GM21360 (cell line): ENCODE data around the gene BRDT.
"Not testable (repeated sequence)": the region's sequence is repeated elsewhere in the genome, so short reads cannot be mapped to it uniquely, and the experiment has no call there.

Experiments
- ATAC-seq: cut with Tn5 transposase; IDR thresholded peaks from one replicate; pipeline ENCODE4 v1.9.1; 2021; ENCODE audit warnings: mild to moderate bottlenecking, moderate library complexity; ENCODE audit not compliant: unreplicated experiment

BRDT gene

GRCh38 chr1:91981996-91982609 is 32.9 kb downstream of the BRDT start:
- no peak for ATAC-seq

DNA sequence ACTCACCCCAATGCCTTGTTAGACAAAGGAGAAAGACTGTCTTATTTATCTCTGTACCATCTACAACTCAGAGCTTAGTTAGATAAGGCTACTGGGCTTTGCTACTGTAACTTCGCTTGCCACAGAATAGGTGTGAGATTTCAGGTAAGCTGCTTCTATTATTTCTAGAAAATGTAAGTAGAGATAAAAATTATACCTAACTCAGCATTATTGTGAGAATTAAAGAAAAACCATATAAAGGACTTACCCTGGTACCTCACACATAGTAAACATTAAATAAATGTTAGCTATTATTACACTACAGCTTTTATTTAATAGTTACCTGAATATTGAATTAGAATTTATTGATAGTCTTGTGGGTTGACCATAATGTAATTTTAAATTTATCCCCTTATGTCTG is 44.1 kb downstream of the BRDT start:
- ATAC-seq, result no peak

DNA sequence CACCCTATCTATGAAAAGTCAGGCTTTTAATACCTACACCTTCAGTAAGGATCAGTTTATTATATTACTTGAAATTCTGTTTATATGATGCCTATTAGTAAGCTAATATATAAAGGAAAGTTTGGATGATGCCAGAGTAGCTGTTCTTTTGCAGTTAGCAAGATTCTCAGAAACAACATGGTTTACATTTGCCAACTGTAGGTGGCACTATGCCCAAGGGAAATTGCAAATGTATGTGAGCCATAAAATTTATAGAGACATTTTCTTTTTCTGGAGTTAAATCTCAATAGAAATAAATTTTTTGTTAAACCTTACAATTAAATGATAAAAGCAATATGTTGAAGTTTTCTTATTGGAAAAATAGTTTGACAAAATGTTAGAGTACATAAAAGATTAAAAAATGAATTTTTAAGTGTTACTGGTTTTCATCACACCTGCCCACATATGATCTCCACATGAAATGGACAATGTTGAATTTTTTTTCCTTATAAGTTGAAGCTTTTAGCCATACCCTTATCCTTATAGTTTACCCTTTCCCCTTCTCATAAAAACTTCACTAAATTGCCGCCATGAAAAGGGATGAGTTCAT is 48.5 kb downstream of the BRDT start:
- no peak for ATAC-seq

DNA sequence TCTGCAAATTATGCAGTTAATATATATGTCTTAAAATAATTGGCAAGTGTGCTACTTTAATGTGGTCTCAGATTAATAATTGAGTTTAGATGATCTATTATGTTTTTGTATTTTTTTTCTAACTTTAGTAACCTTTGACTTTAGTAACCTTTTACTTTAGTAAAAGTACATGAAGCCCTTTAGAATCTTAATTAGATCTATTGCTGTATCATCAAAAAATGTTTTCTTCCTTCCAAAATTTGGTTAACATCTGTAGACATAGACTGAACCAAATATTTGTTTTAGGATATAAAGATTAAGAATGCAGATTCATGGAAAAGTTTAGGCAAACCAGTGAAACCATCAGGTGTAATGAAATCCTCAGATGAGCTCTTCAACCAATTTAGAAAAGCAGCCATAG is 54.9 kb downstream of the BRDT start:
- no peak for ATAC-seq

DNA sequence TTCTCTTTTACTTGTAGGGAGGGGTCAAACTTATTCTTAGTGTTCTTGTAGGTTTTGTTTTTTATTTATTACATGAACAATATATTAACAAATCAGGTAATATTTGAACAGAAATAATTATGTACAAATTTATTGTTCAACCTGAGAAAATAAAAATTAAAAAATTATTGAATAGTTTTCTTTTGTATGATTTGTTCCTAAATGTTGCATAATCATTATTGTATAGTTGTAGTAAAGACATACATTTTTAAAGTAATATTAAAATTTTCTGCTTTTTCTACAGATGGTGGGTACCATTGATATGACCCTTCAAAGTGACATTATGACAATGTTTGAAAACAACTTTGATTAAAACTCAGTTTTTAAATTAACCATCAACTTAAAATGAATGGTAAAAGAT is 64.7 kb downstream of the BRDT start:
- no peak for ATAC-seq

DNA sequence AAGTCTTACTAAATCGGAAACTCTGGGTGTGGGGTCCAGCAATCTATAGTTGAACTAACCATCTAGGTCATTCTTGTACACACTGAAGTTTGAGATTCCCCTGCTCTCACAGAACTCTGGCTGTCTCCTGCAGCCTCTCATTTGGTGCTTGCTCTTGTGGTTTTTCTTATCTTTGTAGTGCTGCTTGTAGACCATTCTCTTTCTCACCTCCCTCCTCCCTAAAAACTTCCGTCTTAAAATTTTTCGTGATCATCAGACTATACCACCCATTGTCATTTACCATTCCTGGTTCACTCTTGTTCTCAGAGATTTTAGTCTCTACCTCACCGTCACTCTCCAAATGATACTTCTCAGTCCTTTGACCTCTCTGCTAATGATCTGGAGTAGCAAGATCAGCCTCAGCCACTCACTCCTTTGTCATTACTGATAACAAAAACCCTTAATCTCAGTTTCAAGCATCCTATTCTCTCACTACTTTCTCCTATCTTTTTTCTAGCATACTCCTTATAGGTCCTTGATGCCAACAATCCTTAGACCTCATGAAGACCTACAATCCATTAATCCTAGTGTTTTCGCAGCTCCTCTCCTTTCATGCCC is 67.6 kb downstream of the BRDT start:
- ATAC-seq, result no peak

DNA sequence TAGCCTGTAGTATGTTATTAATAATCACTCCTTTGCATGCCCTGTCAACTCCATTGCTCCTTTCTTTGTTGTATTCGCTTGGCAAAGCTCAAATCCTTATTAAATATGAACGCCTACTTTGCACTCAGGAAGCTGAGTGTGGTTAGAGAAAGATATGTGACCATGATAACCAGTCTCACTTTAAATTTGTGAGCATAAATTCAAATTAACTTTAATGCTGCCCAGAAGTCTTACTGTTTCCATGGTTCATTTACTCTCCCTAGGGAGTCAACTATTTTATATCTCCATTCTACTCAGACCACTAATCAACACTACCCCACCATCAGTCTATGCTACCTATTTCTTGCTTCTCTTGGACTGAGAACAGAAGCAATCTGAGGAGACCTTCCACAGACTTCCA is 68.5 kb downstream of the BRDT start:
- ATAC-seq, result no peak

GRCh38 chr1:92026042-92026441 is 76.8 kb downstream of the BRDT start:
- ATAC-seq, result not testable (repeated sequence)

DNA sequence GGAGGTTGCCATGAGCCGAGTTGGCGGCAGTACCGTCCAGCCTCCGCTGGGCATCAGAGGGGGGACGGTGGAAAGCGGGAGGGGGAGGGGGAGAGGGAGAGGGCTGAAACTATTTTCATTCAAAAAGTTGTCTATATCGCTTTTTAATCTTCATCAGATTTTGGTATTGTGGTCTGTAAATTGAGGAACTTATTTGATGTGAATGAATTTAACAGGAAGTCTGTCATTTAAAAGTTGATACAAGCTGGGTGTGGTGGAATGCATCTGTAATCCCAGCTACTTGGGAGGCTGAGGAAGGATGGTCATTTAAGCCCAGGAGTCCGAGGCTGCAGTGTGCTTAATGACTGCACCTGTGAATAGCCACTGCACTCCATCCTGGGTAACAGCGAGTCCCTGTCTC is 77.6 kb downstream of the BRDT start:
- no peak for ATAC-seq

DNA sequence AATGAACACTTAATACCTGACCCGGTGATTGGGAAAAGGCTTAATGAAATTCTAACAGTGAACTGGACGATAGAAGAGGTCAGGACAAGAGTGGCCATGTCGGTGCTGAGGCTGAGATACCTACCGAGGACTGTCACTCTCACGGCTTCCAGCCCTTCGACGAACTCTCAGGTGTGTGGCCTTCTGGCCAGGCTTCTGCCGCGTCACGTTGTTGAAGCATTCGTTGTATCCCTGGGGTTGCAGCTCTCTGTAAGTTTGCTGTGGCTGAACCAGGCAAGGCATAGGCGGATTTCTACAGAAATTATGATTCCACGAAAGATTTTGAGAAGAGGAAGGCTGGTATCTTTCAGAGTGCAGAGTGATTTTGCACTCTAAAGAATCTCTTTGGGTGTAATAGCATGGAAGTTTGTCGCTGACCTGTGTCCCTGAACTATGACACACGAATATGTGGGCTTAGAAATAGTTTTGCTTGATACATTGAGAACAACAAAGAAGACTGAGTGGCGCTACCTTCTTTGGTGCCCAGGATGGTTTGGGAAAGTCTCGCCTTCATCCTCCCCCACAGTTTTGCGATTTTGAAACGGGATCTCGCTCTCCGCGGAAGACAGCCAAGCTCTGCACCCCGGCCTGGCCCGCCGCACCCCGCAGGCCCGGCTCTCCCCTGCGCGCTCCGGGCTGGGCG is 80.2 kb downstream of the BRDT start:
- ATAC-seq, result no peak

DNA sequence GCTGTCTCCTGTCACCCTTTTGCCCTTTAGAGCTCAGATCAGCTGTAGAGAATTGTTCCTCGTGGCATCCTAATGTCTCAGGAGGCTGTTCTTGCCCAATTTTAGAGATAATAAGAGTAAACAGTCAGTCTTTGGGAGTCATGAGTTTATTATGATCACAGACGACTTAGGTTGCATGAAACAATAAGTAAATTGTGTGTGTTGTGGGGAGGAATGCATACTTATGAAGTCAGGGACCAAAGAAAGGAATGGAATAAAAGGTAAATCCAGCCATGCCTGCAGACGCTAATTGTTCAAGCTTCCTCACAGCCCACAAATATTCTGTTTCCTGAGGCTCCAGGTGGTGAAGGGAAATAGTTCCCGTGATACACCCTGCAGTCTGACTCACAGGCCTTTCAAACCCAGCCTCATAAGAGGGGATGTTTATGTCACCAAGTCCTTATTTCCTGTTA is 81.5 kb downstream of the BRDT start:
- no peak for ATAC-seq

- no peak for ATAC-seq
These were observed 82.3 kb downstream of the BRDT start for GRCh38 chr1:92031281-92032110.

DNA sequence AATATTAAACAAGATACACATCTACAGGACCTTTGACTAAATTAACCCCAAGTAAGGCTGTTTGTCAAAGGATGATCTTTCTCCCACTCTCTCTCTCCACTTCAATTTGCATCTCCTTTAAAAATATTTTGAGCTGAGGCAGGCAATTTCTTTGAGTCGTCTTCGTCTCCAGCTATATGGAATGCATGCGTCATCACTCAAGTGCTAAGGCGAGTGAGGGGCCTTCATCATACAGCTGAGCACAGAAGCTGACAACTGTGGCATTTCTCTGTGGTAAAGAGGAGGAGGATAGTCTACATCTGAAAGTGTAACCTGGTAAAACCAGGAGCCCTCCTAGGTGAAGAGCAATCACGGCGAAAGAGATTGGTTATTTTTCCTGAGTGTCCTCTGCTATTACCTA is 88.2 kb downstream of the BRDT start:
- no peak for ATAC-seq

DNA sequence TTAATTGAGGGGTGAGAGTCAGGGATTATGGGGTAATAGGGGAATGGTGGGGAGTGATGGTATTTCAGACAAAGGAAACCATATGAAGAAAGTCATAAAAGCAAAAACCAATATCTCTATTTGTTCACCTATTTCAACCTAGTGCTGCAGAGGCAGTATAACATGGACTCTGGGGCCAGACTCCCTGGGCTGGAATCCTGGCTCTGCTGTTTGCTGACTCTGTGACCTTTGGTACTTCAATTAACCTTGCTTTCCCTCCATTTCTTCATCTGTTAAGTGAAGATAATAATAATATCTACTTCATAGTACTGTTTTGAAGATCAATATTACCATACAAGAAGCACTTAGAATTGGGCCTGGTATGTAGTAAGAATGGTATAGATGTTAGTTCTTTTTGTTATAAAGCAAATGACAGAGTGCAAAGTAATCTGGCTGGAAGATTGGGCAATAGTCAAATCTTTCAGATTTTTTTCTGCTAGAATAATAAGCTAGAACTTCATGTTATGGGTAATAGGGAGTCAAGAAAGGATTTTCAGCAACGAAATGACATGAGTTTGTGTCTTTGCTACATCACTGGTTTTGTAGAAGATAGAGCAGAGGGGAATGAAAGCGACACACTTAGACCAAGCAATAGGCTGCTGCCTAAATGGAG is 89.6 kb downstream of the BRDT start:
- no peak for ATAC-seq

- no peak for ATAC-seq
These were observed 91.8 kb downstream of the BRDT start for GRCh38 chr1:92040971-92041370.

- no peak for ATAC-seq
These were observed 94.4 kb downstream of the BRDT start for GRCh38 chr1:92043621-92044020.

GRCh38 chr1:92045766-92046495 is 96.7 kb downstream of the BRDT start:
- ATAC-seq, result no peak

- no peak for ATAC-seq
These were observed 102.7 kb downstream of the BRDT start for GRCh38 chr1:92051948-92052347.
